ENCODE measurements around the gene HIVEP3. TPM values are rescaled to one million over a fixed set of nuclear protein-coding genes. Genes with fewer than 3 reads are reported as not detected.

Gene HIVEP3
- polyA plus RNA-seq, 1 donor (not counting 4 experiments of a cell fraction or from before 2014, with no cell fraction given): 1.1 TPM

DNA sequence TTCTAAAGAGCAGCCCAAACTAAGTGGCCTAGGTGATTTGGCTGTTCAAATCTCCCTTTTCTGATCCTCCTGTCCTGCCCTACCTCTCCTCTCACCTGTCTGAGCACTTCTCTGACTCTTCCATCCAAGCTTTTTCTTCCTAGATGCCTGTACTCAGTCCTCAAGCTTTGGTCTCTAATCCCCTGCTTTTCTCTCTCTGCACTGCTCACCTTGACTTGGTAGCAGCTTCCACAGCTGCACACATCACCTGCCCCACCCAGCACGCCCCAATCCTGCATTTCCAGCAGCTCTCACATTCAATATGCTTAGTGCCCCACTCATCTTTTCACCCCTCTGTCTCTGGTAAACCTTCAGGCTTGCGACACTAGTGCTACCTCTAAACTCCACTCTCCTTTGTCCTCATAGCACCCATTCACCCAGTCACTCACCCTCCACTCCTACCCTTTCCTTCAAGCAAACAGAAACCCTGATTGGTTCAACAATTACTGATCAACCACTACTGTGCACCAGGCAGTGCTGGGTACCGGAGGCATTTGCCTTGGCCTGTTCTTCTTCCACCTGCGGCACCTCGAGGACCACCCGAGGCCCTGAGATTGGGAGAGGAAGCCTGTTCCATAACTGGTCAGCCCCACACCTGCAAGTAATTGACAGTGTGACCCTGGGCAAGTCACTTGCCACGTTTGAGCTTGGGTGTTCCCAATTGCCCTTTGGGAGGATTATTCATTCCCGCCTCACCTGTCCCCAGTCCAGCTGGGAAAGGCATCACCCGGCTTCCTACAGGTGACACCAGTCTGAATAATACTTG is 298.2 kb downstream of the HIVEP3 start:
- dilution Hi-C loops (cut with MboI; ENCODE audit: extremely low pct_ligation_motif_present, low sequenced_read_pairs): no loop called here
- H2AFZ ChIP-seq (ENCODE audit: control insufficient read depth, low read length): no peak overlapping the region
- H3K9me3 ChIP-seq (ENCODE audit: control insufficient read depth, low read depth, low read length): no peaks in the 10 kb centered on the region
- DNase-seq (ENCODE audit: low read depth, low spot score) (no peak), FAIRE-seq (peak; percentile 41)
- no peak overlapping the region for H3K27ac ChIP-seq (ENCODE audit: control insufficient read depth, insufficient read depth, low read length)
- H3K4me1 ChIP-seq (ENCODE audit: control insufficient read depth, extremely low read depth, insufficient read depth, low read length): peaks cover 18% of the 10 kb centered on the region
- H3K79me2 ChIP-seq (ENCODE audit: control insufficient read depth, insufficient read depth, low read length): no peaks in the 10 kb centered on the region
- H3K9me1 ChIP-seq (ENCODE audit: control insufficient read depth, extremely low read depth, insufficient read depth, low read length): peaks cover 2% of the 10 kb centered on the region
- H3K4me2 ChIP-seq (ENCODE audit: control insufficient read depth, extremely low read depth, insufficient read depth, low read depth, low read length): no peak overlapping the region
- H3K36me3 ChIP-seq (ENCODE audit: control insufficient read depth in 2 of 2, extremely low read depth in 1 of 2, insufficient read depth in 2 of 2, low read length in 2 of 2): no peaks in the 10 kb centered on the region
- no peak for TF ChIP-seq EZH2 (IDR thresholded peaks at IDR 0.05; ENCODE audit: low read length)
- no peak for TF ChIP-seq CTCF (optimal IDR thresholded peaks at IDR 0.05 in 1 of 3, IDR thresholded peaks at IDR 0.05 in 1 of 3, conservative IDR thresholded peaks at IDR 0.05 in 1 of 3; ENCODE audit: extremely low read depth in 1 of 3, insufficient read depth in 2 of 3, low read length in 3 of 3)
- H4K20me1 ChIP-seq (ENCODE audit: control insufficient read depth, extremely low read depth, insufficient read depth, low read length): no peaks in the 10 kb centered on the region
- H3K9ac ChIP-seq (ENCODE audit: control insufficient read depth, extremely low read depth, insufficient read depth, low read length): no peak overlapping the region
- H3K4me3 ChIP-seq (ENCODE audit: control insufficient read depth in 2 of 3, extremely low read depth in 1 of 3, insufficient read depth in 2 of 3, low read depth in 1 of 3, low read length in 3 of 3): no peak overlapping the region
- H3K27me3 ChIP-seq (ENCODE audit: control insufficient read depth, extremely low read depth, insufficient read depth, low read length): no peaks in the 10 kb centered on the region

DNA sequence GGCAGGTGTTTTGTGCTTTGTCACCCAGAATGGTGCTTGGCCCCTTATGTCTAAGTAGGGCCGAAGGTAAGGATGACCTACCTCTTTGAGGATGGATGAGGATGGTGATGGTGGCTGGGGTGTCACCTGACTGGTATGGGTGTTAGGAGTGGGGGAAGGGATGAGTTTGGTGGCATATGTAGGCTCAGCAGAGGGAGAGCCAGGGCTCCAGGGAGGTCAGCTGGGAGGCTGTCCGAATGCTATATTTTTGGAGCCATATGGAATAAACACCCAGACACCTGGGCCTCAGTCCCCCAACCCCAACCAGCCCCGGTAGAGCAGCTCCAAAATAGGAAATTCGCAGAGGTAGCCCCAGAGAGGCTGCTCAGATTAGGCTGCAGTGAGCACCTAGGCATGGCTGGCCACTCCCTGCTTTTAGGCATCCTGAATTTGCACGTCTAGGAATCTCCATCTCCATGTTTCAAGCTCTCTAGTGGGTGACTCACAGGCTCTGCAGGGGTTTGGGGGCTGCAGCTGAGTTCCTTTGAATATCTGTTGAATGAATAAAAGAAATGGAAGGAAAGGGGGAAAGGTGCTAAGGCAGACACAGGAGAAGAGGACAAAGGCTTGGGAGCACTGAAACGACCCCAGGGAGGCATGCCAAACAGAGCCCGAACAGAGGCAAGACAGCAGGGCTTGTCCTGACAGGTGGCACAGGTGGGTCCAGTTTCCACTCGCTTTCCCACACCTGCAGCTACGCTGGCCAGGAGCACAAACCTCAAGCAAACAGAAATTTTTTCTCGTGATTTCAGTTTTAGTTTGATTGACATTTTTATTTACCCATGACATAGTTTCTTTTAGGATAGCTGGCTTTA is 299.0 kb downstream of the HIVEP3 start:
- Histone ChIP-seq H3K9me3 (ENCODE audit: control insufficient read depth, low read depth, low read length) (no peaks in the 10 kb centered on the region), H3K4me1 (ENCODE audit: control insufficient read depth, extremely low read depth, insufficient read depth, low read length) (peaks cover 18% of the 10 kb centered on the region), H4K20me1 (ENCODE audit: control insufficient read depth, extremely low read depth, insufficient read depth, low read length) (no peaks in the 10 kb centered on the region), H3K9me1 (ENCODE audit: control insufficient read depth, extremely low read depth, insufficient read depth, low read length) (peaks cover 2% of the 10 kb centered on the region), H3K9ac (ENCODE audit: control insufficient read depth, extremely low read depth, insufficient read depth, low read length) (no peak overlapping the region), H3K27ac (ENCODE audit: control insufficient read depth, insufficient read depth, low read length) (no peak overlapping the region), H3K27me3 (ENCODE audit: control insufficient read depth, extremely low read depth, insufficient read depth, low read length) (no peaks in the 10 kb centered on the region), H3K36me3 (ENCODE audit: control insufficient read depth in 2 of 2, extremely low read depth in 1 of 2, insufficient read depth in 2 of 2, low read length in 2 of 2) (no peaks in the 10 kb centered on the region), H2AFZ (ENCODE audit: control insufficient read depth, low read length) (no peak overlapping the region), H3K4me2 (ENCODE audit: control insufficient read depth, extremely low read depth, insufficient read depth, low read depth, low read length) (no peak overlapping the region), H3K4me3 (ENCODE audit: control insufficient read depth in 2 of 3, extremely low read depth in 1 of 3, insufficient read depth in 2 of 3, low read depth in 1 of 3, low read length in 3 of 3) (no peak overlapping the region), H3K79me2 (ENCODE audit: control insufficient read depth, insufficient read depth, low read length) (no peaks in the 10 kb centered on the region)
- dilution Hi-C loops (cut with MboI; ENCODE audit: extremely low pct_ligation_motif_present, low sequenced_read_pairs): no loop called here
- peak; percentile 41 for FAIRE-seq
- TF ChIP-seq CTCF (optimal IDR thresholded peaks at IDR 0.05 in 1 of 3, IDR thresholded peaks at IDR 0.05 in 1 of 3, conservative IDR thresholded peaks at IDR 0.05 in 1 of 3; ENCODE audit: extremely low read depth in 1 of 3, insufficient read depth in 2 of 3, low read length in 3 of 3) (no peak), EZH2 (IDR thresholded peaks at IDR 0.05; ENCODE audit: low read length) (no peak)
- DNase-seq (ENCODE audit: low read depth, low spot score): no peak

Data from keratinocyte (primary cell).